Cortex of kidney (tissue), 1 donor: ENCODE data around the gene PCNA.
"Not testable (repeated sequence)": the region's sequence is repeated elsewhere in the genome, so short reads cannot be mapped to it uniquely, and the experiment has no call there.

Experiments
- DNase-seq: peaks from one replicate; lab custom pipeline; 2025; lab: John Stamatoyannopoulos, UW

The PCNA gene

GRCh38 chr20:5141615-5142014 is 21.9 kb upstream of the PCNA start:
- no peak for DNase-seq

GRCh38 chr20:5140195-5140594 is 20.4 kb upstream of the PCNA start:
- DNase-seq = no peak

GRCh38 chr20:5136096-5136495 is 16.3 kb upstream of the PCNA start:
- DNase-seq = no peak

- DNase-seq = no peak
These were observed 15.7 kb upstream of the PCNA start for GRCh38 chr20:5135363-5136012.

- DNase-seq = no peak
These were observed 14.2 kb upstream of the PCNA start for GRCh38 chr20:5133998-5134397.

- DNase-seq = no peak
These were observed 11.7 kb upstream of the PCNA start for GRCh38 chr20:5131502-5131901.

- no peak for DNase-seq
These were observed 9.1 kb upstream of the PCNA start for GRCh38 chr20:5128886-5129285.

GRCh38 chr20:5127859-5128424 is 8.2 kb upstream of the PCNA start:
- DNase-seq = no peak

GRCh38 chr20:5127204-5127858 is 7.6 kb upstream of the PCNA start:
- no peak for DNase-seq

- peak; percentile 98 for DNase-seq
These were observed 6.9 kb upstream of the PCNA start, which contains the start of gene CDS2 for GRCh38 chr20:5126512-5127203. TSS of gene CDS2 (plus strand) at chr20:5127008. CDS start at chr20:5127093, 85 bp downstream.

- DNase-seq = no peak
These were observed 3.1 kb upstream of the PCNA start for GRCh38 chr20:5122873-5123260.

- DNase-seq = no peak
These were observed 373 bp upstream of the PCNA start for GRCh38 chr20:5120185-5120476.

- no peak for DNase-seq
These were observed 669 bp downstream of the PCNA start for GRCh38 chr20:5119143-5119434.

- no peak for DNase-seq
These were observed 1.3 kb downstream of the PCNA start for GRCh38 chr20:5118220-5119142.

- DNase-seq = no peak
These were observed 2.9 kb downstream of the PCNA start for GRCh38 chr20:5116875-5117274.

GRCh38 chr20:5114403-5114802 is 5.4 kb downstream of the PCNA start:
- no peak for DNase-seq

- DNase-seq = no peak
These were observed 6.2 kb downstream of the PCNA start for GRCh38 chr20:5113615-5113986.

- DNase-seq = no peak
These were observed 10.5 kb downstream of the PCNA start for GRCh38 chr20:5109276-5109675.

GRCh38 chr20:5104479-5104878 is 15.3 kb downstream of the PCNA start:
- no peak for DNase-seq

- DNase-seq = no peak
These were observed 18.9 kb downstream of the PCNA start for GRCh38 chr20:5100684-5101347.

- DNase-seq = not testable (repeated sequence)
These were observed 19.8 kb downstream of the PCNA start for GRCh38 chr20:5099909-5100308.

- DNase-seq = not testable (repeated sequence)
These were observed 20.7 kb downstream of the PCNA start for GRCh38 chr20:5099009-5099408.
